ENCODE measurements around the gene CMTM7.
"Not testable (repeated sequence)": the region's sequence is repeated elsewhere in the genome, so short reads cannot be mapped to it uniquely, and the experiment has no call there.

Gene CMTM7

DNA sequence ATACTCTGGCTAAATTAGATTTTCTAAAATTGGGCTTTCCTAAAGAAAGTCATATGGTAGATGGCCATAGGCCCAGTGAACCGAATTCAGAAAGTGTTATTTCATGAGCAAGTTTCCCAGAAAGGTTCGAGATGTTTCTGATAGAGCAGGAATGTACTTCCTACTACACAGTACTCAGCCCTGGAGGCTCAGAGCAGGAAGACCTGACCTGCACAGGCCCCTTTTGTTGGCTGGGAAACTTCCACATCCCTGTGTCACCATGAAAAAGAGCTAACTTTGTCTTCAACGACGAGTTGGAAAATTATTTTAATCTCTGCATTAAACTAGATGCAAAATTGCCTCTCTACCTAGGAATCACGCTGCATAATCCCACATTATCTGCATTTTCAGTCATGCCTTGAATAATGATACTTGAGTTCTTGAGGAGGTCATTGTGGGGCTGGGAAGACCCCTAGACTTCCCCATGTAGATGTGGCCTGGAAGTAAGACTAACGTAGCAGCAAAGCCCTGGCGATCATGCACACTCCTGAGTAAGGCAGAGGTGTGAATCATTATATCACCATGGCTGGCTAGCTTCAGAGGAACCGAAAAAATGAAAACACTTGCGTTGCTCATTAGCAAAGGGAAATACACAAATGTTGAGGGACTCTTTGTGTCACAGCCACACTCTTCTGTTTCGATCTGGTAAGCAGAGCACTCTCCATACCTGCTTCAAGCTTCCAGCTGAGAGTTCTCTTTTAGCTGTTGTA, 47.1 kb downstream of the CMTM7 start:
- DNase-seq = no peak

DNA sequence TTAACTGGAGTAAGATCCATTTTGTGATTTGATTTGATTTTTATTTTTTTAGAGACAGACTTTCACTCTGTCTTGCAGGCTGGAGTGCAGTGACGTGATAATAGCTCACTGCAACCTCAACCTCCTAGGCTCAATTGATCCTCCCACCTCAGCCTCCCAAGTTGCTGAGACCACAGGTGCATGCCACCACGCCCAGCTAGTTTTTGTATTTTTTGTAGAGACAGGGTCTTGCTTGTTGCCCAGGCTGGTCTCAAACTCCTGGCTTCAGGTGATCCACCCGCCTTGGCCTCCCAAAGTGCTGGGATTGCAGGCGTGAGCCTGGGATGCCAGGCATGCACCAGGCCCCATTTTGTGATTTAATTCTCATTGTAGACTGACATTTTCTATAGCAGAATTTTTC, 47.8 kb downstream of the CMTM7 start:
- DNase-seq = not testable (repeated sequence)

DNA sequence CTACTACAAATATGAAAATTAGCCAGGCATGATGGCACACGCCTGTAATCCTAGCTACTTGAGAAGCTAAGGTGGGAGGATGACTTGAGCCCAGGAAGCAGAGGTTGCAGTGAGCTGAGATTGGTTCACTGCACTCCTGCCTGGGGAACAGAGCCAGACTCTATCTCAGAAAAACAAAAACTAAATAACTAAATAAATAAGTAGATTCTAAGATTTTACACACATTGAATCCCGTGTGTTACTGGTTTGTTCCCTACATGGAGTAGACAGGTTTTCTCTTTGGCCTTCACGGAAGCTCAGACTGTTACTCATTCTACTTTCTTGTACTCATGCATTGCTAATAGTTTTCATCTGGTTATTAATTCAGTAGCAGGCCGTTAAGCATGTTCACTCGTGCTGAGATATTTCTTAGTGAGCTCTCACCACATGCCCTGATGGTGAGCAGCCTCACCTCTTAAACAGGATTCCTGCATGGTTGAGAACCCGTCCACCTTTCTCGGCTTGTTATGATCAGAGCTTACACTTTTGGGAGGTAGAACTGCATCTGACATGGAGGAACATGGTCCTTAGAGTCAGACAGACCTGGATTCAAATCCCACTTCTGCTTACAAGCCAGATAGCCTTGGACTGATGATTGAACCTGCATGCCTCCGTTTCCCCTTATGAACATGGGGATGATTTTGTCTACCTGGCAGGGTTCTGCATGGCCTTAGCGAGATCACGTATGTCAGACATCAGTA, 49.1 kb downstream of the CMTM7 start:
- no peak for DNase-seq

GRCh38 chr3:32442766-32443165, 51.1 kb downstream of the CMTM7 start:
- DNase-seq = peak in 1 of 2 experiments; percentile 31

GRCh38 chr3:32443478-32443877, 51.8 kb downstream of the CMTM7 start:
- DNase-seq = peak in 1 of 2 experiments; percentile 27

DNA sequence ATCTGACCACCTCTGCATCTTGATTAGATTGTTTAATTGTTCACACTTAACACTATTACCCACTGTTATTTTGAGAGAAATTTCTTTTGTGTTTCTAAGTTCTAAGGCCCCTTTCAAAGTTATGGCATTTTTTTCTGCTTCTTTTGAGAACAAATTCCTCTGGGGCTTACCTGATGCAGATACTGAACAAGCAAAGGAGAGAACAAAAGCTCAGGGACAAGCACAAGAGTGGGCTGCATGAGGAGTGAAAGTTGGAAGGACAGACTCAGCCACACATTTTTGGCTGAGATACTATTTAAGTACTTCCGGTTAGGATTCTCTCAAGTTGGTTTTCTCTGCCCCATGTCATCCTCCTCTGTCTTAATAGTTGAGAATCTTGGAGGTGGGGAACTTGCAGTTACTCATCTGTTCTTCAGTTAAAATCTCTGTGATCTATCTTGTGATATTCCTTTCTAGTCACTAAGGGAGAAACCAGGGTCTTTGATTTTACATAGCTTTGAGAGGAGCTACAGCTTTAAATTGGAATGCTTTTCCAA, 56.3 kb downstream of the CMTM7 start:
- DNase-seq = no peak

DNA sequence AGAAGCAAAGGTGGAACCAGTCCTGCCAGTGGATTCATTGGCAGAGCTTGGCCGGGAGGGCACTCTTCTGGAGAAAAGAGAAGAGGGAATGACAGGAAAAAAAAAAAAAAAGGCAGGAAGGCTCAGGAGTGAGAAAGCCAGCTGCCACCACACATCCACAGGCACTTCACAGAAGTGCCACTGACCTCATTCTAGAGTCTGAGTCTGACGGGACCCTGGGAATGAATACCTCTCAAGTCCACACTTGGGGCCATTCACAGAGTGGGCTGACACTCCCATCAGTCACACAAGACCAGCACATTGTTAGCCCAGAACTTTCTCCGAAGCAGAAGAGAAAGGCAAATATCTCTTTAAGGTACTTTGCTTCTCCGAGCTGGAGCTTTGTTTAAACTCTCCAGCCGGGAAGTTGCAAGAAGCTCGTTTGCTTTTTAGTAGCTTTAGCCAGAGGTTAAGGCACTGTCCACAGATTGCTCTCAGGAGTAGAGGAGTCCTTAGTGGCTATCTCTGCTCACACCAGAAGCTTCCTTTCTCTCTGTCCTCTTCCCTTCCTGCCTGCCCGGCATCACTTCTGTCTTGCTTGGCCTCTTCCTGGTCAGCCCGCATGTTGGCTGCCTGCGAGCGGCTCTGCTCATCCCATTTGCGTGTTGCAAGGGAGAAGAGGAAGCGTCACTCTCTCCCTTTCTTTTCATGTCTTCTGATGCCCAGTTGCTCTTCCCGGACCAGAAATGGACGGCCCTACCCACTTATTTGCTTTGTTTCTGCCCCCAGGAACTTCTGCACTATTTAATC, 57.2 kb downstream of the CMTM7 start:
- no peak for DNase-seq

GRCh38 chr3:32449691-32450090, 58.0 kb downstream of the CMTM7 start:
- DNase-seq = no peak

DNA sequence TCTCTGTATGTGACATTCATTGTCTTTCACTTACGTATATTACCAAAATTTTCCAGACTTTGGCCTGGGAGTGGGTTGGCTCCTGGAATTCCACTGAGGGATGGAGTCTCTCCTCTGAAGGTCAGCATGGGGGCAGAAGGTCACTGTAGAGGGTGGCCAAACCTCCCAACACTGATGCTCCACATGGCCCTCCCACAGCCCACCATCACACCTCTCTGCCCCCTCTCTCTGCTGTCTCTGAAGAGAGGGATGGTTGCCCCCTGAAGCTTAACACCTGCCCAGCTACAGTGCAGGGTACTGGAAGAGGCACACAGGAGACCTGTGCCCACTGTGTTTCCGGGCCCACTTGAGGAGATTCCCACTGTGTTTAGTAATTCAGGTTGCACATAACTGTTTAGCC, 58.8 kb downstream of the CMTM7 start:
- no peak for DNase-seq

- no peak for DNase-seq
Observed at GRCh38 chr3:32450992-32451659, 59.5 kb downstream of the CMTM7 start.

- no peak for DNase-seq
Observed at GRCh38 chr3:32452009-32452408, 60.4 kb downstream of the CMTM7 start.

DNA sequence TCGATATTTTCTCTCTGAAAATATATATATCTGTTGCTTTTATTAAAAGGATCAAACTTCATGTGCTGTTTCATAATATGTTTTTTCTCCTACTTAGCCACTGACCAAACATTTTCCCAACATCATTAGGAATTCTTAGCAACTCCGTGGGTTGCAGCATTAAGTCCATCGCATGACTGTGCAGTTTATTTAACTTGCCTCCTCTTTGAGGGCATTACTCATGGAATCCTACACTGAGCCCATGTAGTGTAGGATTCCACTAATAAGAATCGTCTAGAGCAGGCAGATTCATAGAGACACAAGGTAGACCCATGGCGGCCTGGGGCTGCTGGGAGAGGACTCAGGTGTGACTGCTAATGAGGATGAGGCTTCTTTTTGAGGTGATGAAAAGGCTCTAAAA, 61.7 kb downstream of the CMTM7 start:
- no peak for DNase-seq

DNA sequence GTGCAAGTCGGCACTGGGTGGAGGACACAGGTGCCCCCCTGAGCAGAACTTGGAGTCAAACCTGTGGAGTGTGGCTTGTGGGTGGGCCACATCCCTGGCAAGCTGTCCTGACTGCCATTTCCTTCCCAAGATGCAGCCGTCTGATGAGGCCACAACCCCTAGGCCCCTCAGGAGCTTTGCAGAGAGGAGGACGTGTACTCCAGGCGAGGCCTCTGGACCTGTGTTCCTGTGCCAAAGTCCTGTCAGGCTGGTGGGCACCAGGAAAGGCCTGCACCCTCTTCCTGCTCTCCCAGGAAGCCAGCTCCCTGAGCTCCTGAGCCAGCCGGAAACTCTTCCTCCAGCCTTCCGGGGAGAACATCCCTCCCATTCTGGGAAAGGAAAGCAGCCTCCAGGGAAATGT, 62.5 kb downstream of the CMTM7 start:
- no peak for DNase-seq

- no peak for DNase-seq
Observed at GRCh38 chr3:32454731-32455608, 63.3 kb downstream of the CMTM7 start.

DNA sequence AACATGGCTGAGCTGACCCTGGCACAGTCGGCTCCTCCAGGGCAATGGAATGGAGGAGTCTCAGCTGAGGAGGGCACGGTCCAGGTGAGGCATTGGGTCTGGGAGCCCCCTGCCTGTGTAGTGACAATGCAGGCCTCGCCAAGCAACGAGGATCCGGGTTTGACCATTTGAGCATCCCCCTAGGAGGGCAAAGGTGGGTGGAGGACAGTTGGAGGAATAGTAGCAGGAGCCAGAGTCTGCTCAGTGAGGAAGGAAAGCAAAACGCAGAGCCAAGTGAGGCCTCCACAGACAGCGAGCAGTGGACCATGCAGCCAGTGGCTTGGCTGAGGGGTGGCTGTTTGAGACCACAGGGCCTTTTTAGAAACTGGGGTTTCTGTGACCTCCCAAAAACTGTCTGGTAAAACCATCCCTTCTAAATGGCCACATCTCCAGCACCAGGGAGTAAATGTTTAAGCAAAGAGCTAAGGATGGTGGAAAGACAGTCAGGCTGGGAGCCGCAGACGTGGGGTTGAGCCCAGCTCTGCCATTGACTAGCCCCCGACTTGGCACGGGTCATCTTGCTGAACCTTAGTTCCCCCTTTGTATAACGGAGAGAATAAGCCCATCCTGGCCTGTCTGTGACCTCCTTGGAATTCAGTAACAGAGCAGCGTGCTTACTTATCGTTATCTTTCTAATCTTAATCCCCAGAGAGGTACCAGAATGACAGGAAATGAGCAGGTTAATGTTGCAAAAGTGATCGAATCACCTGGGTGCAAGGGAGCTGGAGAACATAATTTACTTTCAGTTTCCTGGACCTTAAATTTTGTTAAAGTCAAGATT, 64.2 kb downstream of the CMTM7 start:
- no peak for DNase-seq

DNA sequence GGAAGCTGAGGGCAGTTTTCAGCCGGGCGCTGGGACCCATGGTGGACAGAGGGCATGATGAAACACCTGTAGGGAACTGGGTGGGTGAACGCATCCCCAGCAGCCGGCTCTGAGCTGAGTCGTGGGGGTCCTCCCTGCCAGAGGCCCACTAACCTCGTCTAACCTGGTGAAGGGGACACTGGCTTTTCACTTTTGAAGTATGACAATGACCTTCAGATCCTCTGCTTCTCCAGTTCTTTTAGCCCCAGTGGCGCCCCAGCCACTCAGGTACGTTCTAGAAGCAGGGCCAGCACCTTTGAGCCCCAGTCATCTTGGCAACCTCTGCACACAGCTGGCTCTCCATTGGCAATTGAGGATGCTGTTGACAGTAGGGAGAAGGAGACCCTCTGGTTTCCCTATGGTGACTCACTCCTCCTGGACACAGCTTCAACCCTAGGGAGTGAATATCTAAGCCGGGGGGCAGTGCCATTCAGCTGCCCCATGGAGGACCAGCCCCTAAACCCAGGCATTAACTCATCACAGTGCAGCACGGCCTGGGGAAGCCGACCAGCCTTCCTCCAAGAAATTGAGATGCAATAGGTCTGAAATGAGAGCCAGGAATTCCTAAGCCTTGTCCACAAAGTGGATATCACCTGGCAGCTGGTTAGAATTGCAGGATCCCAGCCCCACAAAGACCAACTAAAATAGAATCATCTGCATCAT, 64.9 kb downstream of the CMTM7 start:
- DNase-seq = no peak

DNA sequence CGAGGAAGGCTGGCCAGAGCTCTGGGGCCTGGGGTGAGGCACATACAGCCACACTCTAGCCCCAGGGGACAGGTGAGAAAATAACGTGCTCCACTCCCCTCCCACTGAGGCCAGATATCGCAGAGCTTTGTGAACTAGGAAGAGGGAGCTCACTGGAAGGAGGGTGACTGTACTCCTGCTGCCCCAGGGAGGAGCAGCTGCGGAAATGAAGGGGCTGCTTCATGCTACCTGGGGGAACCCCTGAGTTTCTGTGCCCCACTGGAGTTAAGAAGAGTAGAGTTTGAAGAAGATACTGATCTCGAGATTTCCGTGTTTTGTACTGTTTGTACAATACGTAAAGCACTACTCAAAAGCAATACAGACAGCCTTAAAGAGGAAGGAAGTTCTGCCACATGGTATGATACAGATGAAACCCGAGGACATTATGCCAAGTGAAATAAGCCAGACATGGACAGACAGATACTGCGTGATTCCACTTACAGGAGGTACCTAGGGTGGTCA, 66.4 kb downstream of the CMTM7 start:
- DNase-seq = no peak

GRCh38 chr3:32459450-32459849, 67.8 kb downstream of the CMTM7 start:
- no peak for DNase-seq

- DNase-seq = no peak
Observed at GRCh38 chr3:32460031-32460749, 68.5 kb downstream of the CMTM7 start.

Measured in SW 1271 (cell line).